Fibroblast of skin of left quadriceps (primary cell): ENCODE data around the gene STXBP1.
"Not testable (repeated sequence)": the region's sequence is repeated elsewhere in the genome, so short reads cannot be mapped to it uniquely, and the experiment has no call there.

Source experiments
- DNase-seq, 2 experiments: peaks; one replicate each; pipeline ENCODE4 v3.0.0-alpha.2; 2013; ENCODE audit warnings: low read depth in 2 of 2

The STXBP1 gene

DNA sequence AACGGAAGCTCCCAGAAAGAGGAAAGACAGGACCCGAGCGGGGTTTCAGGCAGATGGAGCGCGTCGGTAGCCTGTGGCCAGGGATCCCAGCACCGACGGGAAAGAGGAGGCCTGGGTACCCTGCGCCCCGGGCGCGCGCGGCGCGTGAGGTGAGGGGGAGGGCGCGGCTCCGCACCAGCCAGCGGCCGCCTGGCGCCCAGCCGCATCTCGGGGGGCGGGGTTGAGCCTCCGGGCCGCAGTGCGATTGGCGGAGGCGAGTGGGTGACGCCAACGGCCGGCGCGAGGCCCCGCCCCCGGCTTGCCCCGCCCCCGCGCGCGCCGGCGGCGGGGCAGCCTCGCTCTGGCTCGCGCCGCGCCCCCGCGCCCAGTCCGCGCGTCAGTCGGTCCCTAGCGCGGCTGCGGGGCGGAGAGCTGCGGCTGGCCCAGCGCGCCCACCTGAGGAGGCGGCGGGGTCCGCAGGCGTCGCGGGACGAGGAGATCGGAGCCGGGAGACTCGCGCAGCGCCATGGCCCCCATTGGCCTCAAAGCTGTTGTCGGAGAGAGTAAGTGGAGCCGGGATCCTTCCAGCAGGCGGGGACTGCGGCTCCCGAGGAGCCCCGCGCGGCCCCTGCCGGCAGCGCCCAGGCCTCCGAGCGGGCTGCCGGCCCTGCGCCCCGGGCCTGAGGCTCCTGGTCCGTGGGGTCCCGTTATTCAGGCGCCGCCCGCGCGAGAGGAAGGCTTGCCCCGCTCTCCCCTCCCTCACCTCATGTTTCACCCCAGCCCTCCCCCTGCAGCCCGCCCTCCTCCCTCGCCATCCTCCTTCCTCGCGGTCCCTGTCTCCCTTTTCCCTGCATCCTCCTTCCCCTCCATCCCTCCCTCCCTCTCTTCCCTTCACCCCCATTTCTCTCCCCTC, at the start of gene STXBP1:
STXBP1 (plus strand) TSS at position 379 of the 892 bp plus-strand sequence; CDS start at position 506, 127 bp downstream.
- DNase-seq: peak; percentile 56 to 57

DNA sequence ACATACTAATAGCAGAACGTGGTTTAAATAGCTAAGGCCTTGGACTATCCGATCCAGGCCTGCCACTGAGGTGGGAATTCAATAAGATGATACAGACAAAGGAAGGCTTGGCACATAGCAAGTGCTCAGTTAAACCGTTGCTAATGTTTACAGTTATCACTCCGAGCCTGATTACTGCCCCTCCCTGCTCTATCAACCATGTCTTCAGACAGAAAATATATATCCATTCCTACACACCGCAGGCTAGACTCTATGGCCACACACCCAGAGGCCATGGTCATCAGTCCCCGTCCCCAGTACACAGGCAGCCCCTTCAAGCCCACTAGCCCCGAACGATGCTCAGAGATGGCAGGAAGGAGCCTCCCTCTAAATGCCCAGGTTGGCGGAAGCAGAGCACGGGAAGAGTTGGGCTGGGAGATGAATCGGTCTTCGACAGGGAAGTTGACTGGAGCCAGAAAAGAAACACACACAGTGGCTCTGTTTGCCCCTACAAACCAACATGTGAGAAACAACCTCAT, 49.7 kb upstream of the STXBP1 start:
- no peak for DNase-seq

DNA sequence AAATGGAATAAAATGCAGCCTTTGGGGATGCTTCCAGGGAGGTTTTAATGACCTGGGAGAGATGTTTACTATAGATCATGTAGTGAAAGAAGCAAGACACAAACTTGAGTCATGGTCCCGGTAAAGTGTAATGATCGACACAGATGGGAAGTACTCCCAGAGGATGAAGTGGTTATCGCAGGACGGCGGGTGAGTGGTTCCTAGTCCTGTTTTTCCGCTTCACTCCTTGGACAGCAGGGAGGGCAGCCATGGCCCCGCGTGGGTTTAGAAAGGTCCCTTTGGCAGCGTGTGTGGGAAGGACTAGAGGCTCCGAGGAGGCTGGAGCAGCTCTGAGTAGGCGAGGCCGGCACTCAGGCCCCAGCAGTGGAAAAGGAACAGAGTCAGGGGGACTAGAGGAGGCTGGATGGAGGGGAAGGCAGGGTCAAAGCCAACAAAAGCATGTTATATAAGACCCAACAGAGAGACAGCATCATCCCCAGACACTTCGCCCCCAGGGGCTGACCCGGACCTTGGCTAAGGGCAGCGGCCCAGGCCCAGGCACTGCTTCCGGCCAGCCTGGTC, 49.2 kb upstream of the STXBP1 start:
- no peak for DNase-seq

DNA sequence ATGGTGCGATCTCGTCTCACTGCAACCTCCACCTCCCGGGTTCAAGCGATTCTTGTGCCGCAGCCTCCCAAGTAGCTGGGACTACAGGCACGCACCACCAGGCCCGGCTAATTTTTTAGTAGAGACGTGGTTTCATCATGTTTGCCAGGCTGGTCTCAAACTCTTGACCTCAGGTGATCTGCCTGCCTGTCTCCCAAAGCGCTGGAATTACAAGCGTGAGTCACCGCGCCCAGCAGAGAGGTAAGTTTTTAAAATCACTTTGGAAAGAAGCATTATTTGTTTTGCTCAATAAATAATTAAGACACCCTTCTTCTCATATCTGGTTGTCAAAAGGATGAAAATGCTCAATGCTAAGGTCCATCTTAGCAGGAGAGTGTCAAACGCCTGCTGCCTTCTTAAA, 48.5 kb upstream of the STXBP1 start:
- no peak for DNase-seq

DNA sequence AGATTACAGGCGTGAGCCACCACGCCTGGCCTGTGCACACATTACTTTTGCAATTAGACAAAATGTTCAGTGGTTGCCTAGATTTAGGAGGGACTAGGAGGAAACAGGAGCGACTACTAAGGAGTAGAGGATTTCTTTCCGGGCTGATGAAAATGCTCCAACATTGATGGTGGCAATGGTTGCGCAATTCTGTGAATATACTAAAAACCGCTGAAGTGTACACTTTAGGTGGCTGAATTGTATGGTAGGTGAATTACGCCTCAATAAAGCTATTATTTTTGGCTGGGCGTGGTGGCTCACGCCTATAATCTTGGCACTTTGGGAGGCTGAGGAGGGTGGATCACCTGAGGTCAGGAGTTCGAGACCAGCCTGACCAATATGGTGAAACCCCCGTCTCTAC, 46.8 kb upstream of the STXBP1 start:
- DNase-seq: no peak

DNA sequence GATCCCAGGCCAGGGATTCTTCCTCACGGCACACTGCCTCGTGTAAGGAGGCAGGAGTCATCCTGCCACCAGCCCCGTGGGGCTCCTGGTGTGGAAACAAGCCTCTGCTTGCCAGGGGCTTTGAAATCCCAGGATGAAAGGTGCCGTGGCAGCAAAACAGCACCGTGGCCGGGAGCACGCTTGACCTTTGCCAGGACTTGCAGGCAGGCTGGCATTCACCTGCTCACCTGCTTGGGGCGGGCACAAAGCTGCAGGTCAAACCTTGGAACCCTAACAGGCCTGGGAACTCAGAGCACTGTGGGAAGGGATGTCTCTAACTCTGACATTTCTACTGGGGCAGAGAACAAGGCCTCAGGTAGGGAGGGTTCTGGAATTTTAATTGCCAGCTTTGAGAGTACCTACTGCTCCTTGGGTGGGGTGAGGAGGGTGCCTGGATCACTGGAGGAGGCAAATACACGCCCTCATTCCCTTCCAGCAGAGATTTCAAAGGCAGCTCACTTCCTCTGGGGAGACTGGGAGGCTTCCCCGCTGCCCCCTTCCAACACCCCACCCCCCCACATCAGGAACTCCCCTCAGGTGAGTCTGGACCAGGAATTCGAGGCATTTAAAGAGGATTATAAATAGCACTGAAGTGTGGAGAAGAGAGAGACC, 45.6 kb upstream of the STXBP1 start:
- DNase-seq: no peak

DNA sequence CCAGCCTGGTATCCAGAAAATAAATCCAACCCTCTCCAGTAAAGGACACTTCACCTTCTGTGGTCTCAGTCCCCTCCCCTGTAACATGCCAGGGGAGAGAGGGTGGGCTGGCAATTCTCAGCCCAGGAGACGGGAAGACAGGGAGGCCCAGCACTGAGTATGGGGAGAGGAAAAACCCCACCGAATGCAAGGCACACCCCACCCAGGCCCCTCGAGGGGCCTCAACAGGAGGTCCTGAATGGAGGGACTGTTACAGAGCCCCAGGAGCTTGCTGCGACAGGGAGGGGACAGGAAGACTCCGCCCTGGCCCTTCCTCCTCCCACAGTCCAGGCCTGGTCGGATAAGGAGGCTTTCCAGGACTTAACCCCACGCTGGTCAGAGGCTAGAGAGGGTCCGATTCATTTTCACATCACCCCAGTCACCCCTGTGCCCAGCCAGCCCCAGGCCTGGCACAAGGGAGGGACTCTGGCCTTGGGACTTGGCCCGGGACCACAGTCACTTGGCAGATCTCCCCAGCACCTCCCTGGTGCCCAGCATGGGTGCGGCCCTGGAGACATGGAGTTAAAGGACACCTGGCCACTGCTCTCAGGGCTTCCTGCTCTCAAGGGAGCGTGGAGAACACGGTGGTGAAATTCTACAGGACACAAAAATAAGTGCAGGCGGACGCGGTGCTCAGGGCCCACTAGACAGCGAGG, 44.9 kb upstream of the STXBP1 start:
- DNase-seq: no peak

DNA sequence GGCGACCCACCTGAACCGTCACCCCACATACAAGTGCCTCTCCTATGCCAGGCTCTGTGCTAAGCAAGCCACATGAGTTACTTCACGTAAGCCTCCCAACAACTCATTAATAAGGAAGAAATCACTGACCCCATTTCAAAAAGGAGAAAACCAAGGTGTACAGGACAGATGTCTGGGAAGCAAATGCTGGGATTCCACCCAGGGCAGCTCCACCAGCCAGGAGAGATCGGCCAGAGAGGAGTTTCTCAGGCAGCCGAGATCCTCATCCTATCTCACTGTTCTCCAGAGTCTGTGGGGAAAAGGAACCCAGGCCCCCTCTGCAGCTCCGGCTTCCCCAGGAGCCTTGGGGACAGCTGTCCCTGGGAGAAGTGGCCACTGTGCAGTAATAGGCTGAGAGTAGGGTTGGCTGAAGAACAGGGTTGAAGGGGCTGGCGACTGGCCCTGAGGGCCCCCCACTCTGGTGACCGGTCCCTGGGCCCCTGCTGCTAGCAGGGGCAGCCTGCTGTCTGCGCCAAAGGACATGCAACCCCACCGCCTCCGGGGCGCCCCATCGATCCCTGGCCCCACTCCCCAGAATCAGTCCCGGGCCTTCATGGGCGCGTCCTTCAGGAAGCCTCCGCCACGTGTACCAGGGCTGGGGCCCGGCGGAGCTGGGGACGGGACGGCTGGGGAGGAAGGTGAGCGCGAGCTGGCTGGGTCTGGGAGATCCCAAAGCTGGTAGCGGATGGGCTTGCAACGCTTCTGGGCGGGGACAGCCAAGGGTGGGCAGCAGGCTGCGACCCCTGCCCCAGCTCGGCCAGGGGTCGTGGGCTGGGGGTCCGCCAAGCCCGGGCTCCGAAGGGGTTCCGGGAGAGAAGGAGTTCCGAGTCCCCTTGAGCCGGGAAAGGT, 44.1 kb upstream of the STXBP1 start:
- no peak for DNase-seq

DNA sequence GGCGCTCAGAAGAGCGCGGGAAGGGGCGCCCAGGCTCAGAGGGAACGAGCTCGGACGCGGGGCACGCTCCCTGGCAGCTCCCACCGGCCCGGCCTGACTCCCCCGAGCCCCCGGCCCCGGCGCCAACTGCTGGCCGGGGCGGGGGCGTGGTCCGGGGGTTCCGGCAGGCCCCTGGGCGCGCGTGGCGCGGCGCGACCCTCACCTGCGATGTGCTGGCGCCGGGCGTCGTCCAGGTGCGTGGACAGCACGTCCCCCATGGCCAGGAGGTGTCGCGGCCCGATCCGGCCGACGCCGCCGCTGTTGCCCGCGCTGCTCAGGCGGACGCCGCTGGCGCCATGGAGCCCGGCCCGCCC, 43.5 kb upstream of the STXBP1 start:
- no peak for DNase-seq

DNA sequence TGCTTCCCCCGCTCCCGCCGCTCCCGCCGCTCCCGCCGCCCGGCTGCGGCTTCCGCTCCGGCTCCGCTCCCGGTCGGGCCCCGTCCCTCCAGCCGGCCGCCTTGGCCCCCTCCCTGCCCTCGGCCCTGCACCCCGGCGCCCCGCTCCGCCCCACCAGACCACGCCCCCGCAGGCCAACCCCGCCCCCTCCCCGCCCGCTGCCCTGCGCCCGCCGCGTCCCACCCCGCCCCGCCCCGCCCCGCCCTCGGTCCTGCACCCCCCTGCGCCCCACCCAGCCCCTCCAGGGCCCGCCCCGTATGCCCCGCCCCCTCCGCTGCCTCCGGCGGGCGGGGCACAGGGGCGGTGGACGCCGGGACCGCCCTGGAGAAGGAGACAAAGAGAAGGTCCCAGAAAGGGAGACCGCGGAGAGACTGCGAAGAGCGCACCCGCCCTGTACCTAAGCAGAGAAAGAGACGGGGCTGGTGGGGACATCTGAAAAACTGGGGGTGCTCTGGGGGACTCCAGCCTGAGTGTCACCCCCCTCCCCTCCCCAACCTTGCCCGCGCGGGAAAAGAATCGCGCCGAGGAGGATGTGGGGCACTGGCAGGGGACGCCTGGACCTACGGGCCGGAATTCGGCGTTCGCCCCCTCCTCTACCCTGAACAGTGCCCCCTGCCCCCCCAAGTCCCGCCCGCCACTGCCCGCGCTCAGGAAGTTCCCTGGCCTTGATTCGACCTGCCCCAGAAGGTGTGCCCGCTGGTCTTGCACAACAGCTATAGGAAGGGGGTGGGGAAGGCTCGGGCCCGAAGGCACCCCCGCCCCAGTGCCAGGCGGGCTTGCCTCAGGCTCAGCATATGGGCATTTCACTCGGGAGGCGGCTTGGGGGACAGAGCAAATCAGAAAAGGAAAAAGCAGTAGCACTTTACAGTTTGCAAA, 42.8 kb upstream of the STXBP1 start:
- DNase-seq: peak; percentile 78 to 80

DNA sequence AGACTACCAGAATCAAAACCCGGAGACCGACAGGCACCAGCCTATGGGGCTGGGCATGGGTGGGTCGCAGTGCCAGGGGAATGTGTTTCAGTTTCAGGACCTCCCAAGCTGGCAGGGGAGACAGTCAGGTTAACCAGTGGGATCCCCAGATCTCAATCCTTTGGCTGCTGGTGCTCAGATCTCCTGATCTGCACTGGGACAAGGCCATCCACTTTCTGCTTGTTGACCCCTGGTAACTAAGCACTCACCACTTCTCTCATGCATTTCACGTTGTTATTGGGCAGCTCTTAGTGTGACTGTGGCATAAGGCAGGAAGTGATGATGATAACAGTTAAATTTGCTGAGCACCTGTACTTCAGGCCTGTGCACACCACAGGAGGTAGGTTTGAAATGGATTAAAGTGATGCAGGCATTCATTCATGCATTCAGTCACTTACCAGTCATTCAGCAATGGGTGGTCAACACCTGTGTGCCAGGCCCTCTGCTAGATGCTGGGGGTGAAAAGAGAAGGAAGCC, 42.1 kb upstream of the STXBP1 start:
- DNase-seq: no peak

DNA sequence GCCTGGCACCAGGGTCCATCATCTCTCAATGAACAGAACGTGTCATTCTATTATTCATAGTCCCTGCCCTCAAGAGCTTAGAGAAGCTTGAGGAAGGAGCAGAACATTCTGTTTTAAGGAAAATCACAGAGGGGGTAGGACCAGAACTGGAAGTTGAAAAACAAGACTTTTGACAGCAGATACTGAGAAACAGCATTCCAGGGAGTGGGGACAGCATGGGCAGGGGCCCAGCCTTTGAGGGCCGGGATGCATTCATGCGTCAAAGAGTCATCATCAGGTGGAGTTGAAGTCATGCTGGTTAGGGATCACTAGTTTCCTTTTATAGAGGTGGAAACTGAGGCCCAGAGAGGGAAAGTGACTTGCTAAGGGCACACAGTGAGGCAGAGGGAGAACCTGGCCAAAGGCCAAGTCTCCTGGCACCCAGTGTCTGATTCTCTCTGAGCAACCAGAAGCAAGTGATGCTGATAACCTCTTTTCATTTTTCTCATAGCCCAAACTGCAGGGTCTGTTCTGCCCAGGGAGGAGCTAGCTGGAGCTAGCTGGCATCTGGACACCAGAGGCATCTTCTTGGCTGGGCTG, 41.5 kb upstream of the STXBP1 start:
- DNase-seq: no peak

DNA sequence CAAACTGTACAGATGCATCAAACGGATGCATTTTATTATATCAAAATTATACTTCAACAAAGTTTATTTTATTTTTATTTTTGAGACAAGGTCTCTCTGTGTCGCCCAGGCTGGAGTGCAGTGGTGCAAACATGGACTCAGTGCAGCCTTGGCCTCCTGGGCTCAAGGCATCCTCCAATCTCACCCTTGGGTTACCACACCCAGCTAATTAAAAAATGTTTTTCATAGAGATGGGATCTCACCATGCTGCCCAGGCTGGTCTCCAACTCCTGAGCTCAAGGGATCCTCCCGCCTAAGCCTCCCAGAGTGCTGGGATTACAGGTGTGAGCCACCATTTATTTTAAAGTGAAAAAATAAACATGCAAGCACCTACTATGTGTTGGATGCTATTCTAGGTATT, 40.1 kb upstream of the STXBP1 start:
- no peak for DNase-seq

DNA sequence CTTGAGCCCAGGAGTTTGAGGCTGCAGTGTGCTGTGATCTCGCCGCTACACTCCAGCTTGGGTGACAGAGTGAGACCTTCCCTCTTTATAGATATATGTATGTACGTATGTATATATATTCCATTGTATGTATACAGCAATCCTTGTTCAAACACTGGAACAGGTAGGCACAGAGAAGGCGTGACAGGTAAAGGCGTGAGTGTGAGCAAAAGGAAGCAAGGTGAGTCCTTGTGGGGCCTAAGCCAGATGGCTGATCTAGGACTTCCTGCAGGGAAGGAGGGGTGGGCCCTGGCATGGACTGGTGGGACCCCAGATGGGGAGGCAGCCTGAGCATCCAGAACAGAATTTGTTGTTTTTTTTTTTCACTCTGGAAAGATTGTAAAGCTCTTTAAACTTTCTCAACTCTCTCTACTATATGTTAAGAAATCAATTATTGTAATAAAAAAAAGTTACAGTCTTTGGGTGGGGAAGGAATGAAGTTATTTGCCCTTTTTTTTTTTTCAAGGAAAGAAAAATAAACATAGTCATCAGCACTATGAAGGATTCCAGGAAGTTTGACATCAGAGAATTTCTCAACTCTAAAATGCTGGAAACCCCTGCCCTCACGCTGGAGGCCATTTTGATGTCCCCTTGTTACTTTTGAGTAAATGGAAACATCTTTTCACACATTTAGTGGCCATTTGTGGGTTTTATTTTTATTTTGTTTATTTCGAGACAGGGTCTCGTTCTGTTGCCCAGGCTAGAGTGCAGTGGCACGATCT, 38.9 kb upstream of the STXBP1 start:
- DNase-seq: peak; percentile 75 to 82

DNA sequence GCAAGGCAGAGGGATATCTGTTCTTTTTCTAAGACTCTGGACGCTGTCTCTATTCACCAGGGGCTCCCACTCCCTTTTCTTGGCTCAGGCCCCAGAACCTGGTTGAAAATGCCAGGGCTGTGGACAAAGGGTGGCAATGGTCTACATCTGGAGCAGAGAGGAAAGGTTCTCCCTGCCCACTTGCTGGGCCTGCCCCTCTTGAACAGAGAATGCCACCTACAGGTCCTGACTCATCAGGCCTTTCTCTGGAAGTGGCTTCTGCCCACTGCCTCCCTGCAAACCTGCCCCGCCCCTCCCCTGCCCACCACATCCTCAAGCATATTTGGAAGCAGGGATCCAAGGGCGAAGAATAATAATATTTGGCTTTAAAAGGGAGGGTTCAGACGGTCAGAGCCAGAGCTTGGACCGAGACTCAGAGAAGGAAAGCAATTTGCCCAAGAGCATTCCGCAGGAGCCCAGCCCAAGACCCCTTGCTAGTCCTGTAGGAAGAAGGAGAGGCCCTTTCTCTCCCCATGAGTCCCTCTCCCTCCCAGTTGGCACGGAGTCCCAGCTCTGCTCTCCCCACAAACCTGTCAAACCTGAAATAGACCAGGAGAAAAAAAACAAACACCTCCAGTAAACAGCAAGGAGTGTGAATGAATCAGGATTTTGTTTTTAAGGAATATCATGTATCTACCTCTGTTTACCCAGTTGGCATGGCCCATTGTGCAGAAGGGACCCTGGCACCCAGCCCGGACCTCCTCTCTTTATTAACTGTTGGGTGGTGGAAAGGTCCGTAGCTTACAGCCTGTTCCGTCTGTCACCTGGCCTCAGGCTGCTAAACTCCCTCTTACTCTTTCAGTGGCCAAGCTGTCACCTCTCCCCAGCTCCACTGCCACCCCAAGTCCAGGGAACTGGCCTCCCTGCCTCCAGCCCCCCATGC, 37.7 kb upstream of the STXBP1 start:
- DNase-seq: no peak

DNA sequence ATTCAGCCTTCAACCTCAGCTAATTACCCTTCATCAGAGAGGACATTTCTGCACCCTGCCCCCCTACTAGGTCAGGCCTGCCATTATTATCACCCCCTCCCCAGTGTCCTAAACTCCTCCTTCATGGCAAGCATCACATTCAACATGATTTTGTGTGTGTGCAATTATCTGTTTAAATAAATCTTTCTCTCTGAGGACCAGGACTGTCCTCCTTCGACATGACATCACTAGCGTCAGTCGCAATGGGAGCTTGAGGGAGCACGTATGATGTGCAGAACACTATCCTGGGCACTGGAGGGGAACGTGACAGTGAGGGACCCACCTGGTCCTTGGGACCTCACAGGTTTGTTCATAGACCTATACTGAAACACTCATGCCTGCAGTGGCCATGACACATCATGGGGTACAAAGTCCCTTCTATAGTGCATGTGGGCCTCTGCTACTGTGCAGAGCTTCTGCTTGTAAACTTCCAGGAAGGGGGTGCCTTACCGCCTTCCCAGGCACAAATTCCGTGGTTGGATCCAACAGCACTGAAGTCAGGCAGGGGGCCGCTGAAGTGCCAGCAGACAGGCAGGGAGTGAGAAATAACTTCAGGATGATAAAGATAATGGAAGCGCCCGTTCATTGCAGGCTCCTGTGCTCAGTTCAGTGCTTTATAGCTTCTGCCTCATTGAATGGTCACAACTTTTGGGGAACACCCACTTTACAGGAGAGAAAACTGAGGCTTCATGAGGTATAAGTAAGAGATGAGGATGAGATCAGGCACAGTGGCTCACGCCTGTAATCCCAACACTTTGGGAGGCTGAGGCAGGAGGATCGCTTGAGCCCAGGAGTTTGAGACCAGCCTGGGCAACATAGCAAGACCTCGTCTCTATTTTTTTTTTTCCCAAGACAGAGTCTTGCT, 36.0 kb upstream of the STXBP1 start:
- DNase-seq: no peak

DNA sequence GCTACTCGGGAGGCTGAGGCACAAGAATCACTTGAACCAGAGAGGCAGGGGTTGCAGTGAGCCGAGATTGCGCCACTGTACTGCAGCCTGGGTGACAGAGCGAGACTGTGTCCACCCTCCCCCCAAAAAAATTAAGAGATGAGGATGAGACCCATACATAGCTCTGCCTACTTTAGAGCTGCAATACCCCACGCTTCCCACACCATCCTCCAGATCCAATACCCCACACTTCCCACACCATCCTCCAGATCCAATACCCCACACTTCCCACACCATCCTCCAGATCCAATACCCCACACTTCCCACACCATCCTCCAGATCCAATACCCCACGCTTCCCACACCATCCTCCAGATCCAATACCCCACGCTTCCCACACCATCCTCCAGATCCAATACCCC, 34.9 kb upstream of the STXBP1 start:
- not testable (repeated sequence) for DNase-seq
